ENCODE results near the gene IGFL1. TPM values are rescaled to one million over a fixed set of nuclear protein-coding genes. Genes with fewer than 3 reads are reported as not detected.

IGFL1 gene
- total RNA-seq, 1 experiment from 2014 or later: not detected

DNA sequence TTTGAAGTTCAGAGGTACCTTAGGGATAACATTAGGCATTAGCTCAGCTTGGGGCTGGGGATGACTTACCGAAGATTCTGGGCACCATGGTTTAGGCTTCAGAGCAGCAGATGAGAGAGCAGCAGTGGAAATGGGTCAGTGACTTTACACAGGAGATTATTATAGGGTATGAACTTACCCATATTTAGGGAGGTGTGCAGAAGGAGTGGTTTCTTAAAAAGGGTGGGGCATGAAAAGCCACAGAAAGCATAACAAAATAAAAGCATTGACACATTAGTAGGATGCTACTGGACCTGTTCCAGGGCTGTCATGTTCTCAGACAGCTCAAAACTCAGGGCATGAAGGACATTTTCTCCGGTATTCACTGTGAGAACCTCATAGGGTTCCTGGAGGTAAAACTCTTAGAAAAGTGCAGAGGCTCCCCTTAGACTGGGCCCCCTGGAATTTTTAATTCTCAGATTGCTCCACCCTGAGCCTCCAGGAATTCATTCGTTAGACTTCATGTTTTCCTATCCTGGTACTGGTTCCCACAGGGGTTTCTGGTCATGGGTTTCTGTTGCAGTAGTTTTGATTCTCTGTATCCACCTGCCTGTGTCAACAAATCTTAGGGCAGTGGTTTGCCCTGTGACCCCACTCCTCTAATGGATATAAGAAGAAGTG lies 20.7 kb downstream of the IGFL1 start:
- intact Hi-C loops (cut with micrococcal nuclease; ENCODE audit: unreplicated experiment): no loop called here
- TF ChIP-seq, protein P1, sequence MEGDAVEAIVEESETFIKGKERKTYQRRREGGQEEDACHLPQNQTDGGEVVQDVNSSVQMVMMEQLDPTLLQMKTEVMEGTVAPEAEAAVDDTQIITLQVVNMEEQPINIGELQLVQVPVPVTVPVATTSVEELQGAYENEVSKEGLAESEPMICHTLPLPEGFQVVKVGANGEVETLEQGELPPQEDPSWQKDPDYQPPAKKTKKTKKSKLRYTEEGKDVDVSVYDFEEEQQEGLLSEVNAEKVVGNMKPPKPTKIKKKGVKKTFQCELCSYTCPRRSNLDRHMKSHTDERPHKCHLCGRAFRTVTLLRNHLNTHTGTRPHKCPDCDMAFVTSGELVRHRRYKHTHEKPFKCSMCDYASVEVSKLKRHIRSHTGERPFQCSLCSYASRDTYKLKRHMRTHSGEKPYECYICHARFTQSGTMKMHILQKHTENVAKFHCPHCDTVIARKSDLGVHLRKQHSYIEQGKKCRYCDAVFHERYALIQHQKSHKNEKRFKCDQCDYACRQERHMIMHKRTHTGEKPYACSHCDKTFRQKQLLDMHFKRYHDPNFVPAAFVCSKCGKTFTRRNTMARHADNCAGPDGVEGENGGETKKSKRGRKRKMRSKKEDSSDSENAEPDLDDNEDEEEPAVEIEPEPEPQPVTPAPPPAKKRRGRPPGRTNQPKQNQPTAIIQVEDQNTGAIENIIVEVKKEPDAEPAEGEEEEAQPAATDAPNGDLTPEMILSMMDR (conservative IDR thresholded peaks at IDR 0.05; ENCODE audit: low read depth, low read length): no peak
- no peak for TF ChIP-seq EZH2 (IDR thresholded peaks at IDR 0.05; ENCODE audit: borderline replicate concordance, low read depth, low read length, poor library complexity, severe bottlenecking)
- Histone ChIP-seq H3K9me3 (ENCODE audit: low read depth, low read length, poor library complexity, severe bottlenecking) (no peaks in the 10 kb centered on the region), H3K4me3 (ENCODE audit: low read depth, low read length, poor library complexity, severe bottlenecking) (no peak overlapping the region), H3K27me3 (replicated peaks; ENCODE audit: insufficient read depth, low read depth, low read length, poor library complexity) (peaks cover 63% of the 10 kb centered on the region), H3K36me3 (ENCODE audit: insufficient read depth, low read length, poor library complexity, severe bottlenecking) (no peaks in the 10 kb centered on the region), H3K27ac (ENCODE audit: low read depth, low read length, poor library complexity, severe bottlenecking) (no peak overlapping the region), H3K4me1 (ENCODE audit: insufficient read depth, low read length, poor library complexity, severe bottlenecking) (peaks cover 5% of the 10 kb centered on the region)
- POLR2A ChIA-PET (ENCODE audit: low non-redundant PET): no interaction called here
- no TSS peak for BruUV-seq (replicated peaks)
- no peak for DNase-seq (ENCODE audit: low spot score)
- CTCF ChIA-PET: no interaction called here

DNA sequence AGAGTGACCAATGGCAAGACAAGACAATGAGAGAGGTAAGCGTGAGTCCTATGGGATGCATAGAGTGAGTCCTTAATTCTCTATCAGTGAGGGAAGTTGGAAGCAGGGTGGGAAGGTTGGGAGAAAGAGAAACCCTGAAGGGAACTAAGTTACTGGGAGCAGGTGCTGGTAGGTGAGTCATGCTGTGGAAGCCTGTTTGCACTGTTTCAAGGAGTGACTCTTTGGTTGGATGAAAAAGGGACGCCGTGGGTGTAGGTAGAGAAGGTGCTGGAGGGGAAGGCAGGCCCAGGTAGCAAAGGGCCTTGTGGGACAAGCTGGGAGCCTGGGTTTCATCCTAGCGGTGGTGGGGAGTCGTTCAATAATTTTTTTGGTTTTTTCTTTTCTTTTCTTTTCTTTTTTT lies 21.9 kb downstream of the IGFL1 start:
- intact Hi-C loops (cut with micrococcal nuclease; ENCODE audit: unreplicated experiment): no loop called here
- no TSS peak for BruUV-seq (replicated peaks)

DNA sequence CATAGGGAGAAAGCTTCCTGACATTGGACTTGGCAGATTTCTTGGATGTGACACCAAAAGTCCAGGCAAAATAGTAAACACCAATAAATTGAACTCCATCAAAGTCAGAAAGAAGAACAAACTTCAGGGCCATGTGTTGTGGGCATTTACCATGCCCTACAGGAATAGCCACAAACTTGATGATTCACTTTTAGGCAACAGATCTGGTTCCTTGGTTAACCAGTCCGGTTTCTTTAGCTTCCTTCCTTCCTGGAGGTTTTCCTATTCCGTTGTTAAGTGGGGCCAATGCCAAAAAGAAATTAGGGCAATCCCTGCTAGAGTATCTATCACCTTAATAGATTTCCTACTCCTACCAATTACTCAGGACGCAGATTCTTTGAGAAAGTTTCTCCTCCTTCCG lies 25.2 kb downstream of the IGFL1 start:
- H3K27me3 ChIP-seq (replicated peaks; ENCODE audit: insufficient read depth, low read depth, low read length, poor library complexity): peaks cover 29% of the 10 kb centered on the region
- BruUV-seq (replicated peaks): no TSS peak
- H3K4me1 ChIP-seq (ENCODE audit: insufficient read depth, low read length, poor library complexity, severe bottlenecking): no peaks in the 10 kb centered on the region
- intact Hi-C loops (cut with micrococcal nuclease; ENCODE audit: unreplicated experiment): no loop called here
- TF ChIP-seq, protein P1 (conservative IDR thresholded peaks at IDR 0.05; ENCODE audit: low read depth, low read length): no peak
- no peak for TF ChIP-seq EZH2 (IDR thresholded peaks at IDR 0.05; ENCODE audit: borderline replicate concordance, low read depth, low read length, poor library complexity, severe bottlenecking)
- H3K9me3 ChIP-seq (ENCODE audit: low read depth, low read length, poor library complexity, severe bottlenecking): no peaks in the 10 kb centered on the region
- H3K4me3 ChIP-seq (ENCODE audit: low read depth, low read length, poor library complexity, severe bottlenecking): no peak overlapping the region
- POLR2A ChIA-PET (ENCODE audit: low non-redundant PET): no interaction called here
- H3K27ac ChIP-seq (ENCODE audit: low read depth, low read length, poor library complexity, severe bottlenecking): no peak overlapping the region
- CTCF ChIA-PET: interaction anchor here (0.6 to 0.8 kb wide), 2 partner anchors 226 to 253 kb away, joined by 4 read pairs; no protein-coding TSS in a partner anchor
- H3K36me3 ChIP-seq (ENCODE audit: insufficient read depth, low read length, poor library complexity, severe bottlenecking): no peaks in the 10 kb centered on the region
- no peak for DNase-seq (ENCODE audit: low spot score)

More for the DNA sequence above, 21.9 kb downstream of the IGFL1 start:
- Histone ChIP-seq H3K36me3 (ENCODE audit: insufficient read depth, low read length, poor library complexity, severe bottlenecking) (no peaks in the 10 kb centered on the region), H3K4me1 (ENCODE audit: insufficient read depth, low read length, poor library complexity, severe bottlenecking) (no peaks in the 10 kb centered on the region), H3K27ac (ENCODE audit: low read depth, low read length, poor library complexity, severe bottlenecking) (no peak overlapping the region), H3K4me3 (ENCODE audit: low read depth, low read length, poor library complexity, severe bottlenecking) (no peak overlapping the region), H3K9me3 (ENCODE audit: low read depth, low read length, poor library complexity, severe bottlenecking) (no peaks in the 10 kb centered on the region), H3K27me3 (replicated peaks; ENCODE audit: insufficient read depth, low read depth, low read length, poor library complexity) (peaks cover 54% of the 10 kb centered on the region)
- no peak for TF ChIP-seq EZH2 (IDR thresholded peaks at IDR 0.05; ENCODE audit: borderline replicate concordance, low read depth, low read length, poor library complexity, severe bottlenecking)
- TF ChIP-seq, protein P1 (conservative IDR thresholded peaks at IDR 0.05; ENCODE audit: low read depth, low read length): no peak
- CTCF ChIA-PET: no interaction called here
- POLR2A ChIA-PET (ENCODE audit: low non-redundant PET): no interaction called here
- no peak for DNase-seq (ENCODE audit: low spot score)
